Adipocyte (in vitro differentiated cells): ENCODE results near the gene SENP6.
A peak's percentile ranks its signal among the peaks of the same experiment; 100 is the strongest.
"Not testable (repeated sequence)": the region's sequence is repeated elsewhere in the genome, so short reads cannot be mapped to it uniquely, and the experiment has no call there.

Source experiments
- DNase-seq: peaks from one replicate; pipeline ENCODE4 v3.0.0-alpha.2; 2015; ENCODE audit warnings: low read depth
- H3K27me3 ChIP-seq: replicated peaks from 2 replicates; pipeline ENCODE4 v1.7.0; 2013; ENCODE audit warnings: mild to moderate bottlenecking, low read length, moderate library complexity; ENCODE audit not compliant: control insufficient read depth, insufficient read depth
- H3K36me3 ChIP-seq: 2 replicates; pipeline ENCODE4 v1.7.0; 2013; ENCODE audit warnings: low read length, mild to moderate bottlenecking, moderate library complexity; ENCODE audit not compliant: control insufficient read depth, insufficient read depth, severe bottlenecking
- H3K4me1 ChIP-seq: 2 replicates; pipeline ENCODE4 v1.7.0; 2013; ENCODE audit warnings: mild to moderate bottlenecking, low read length, moderate library complexity; ENCODE audit not compliant: control insufficient read depth, insufficient read depth
- H3K4me3 ChIP-seq: 2 replicates; pipeline ENCODE4 v1.7.0; 2013; ENCODE audit warnings: mild to moderate bottlenecking, low read length, moderate library complexity
- H3K9ac ChIP-seq: 2 replicates; pipeline ENCODE4 v1.7.0; 2013; ENCODE audit warnings: mild to moderate bottlenecking, low read length, moderate library complexity
- H3K9me3 ChIP-seq: 2 replicates; pipeline ENCODE4 v1.7.0; 2013; ENCODE audit warnings: mild to moderate bottlenecking, low read length, moderate library complexity; ENCODE audit not compliant: control insufficient read depth

The SENP6 gene

GRCh38 chr6:75601304-75602245 lies at the start of gene SENP6:
TSS of gene SENP6 (plus strand) at chr6:75601880. CDS start at chr6:75602525, 645 bp downstream.
- Histone ChIP-seq H3K9ac (peak within 1 kb of the TSS; percentile 96), H3K4me1 (peaks cover 13% of the 10 kb centered on the region), H3K27me3 (no peaks in the 10 kb centered on the region), H3K9me3 (no peaks in the 10 kb centered on the region), H3K36me3 (no peaks in the 10 kb centered on the region), H3K4me3 (peak within 1 kb of the TSS; percentile 98)
- DNase-seq = peak; percentile 90

- Histone ChIP-seq H3K4me3 (no peak overlapping the region), H3K27me3 (no peaks in the 10 kb centered on the region), H3K36me3 (no peaks in the 10 kb centered on the region), H3K9me3 (no peaks in the 10 kb centered on the region), H3K4me1 (no peaks in the 10 kb centered on the region), H3K9ac (no peak overlapping the region)
- DNase-seq = no peak
These were observed 45.4 kb upstream of the SENP6 start for GRCh38 chr6:75556240-75556639.

GRCh38 chr6:75557068-75557467 lies 44.6 kb upstream of the SENP6 start:
- H3K9ac ChIP-seq = no peak overlapping the region
- no peak for DNase-seq
- no peaks in the 10 kb centered on the region for H3K9me3 ChIP-seq
- H3K4me1 ChIP-seq = no peaks in the 10 kb centered on the region
- no peaks in the 10 kb centered on the region for H3K27me3 ChIP-seq
- no peak overlapping the region for H3K4me3 ChIP-seq
- no peaks in the 10 kb centered on the region for H3K36me3 ChIP-seq

- peak; percentile 6 for DNase-seq
- Histone ChIP-seq H3K9me3 (peaks cover 14% of the 10 kb centered on the region), H3K36me3 (no peaks in the 10 kb centered on the region), H3K27me3 (peaks cover 5% of the 10 kb centered on the region), H3K4me3 (no peak overlapping the region), H3K9ac (no peak overlapping the region), H3K4me1 (no peaks in the 10 kb centered on the region)
These were observed 38.6 kb upstream of the SENP6 start for GRCh38 chr6:75563032-75563431.

GRCh38 chr6:75566137-75566767 lies 35.4 kb upstream of the SENP6 start:
- Histone ChIP-seq H3K27me3 (peaks cover 5% of the 10 kb centered on the region), H3K4me1 (no peaks in the 10 kb centered on the region), H3K9me3 (peaks cover 14% of the 10 kb centered on the region), H3K36me3 (no peaks in the 10 kb centered on the region), H3K4me3 (no peak overlapping the region), H3K9ac (no peak overlapping the region)
- DNase-seq = no peak

GRCh38 chr6:75568100-75568499 lies 33.6 kb upstream of the SENP6 start:
- Histone ChIP-seq H3K4me1 (no peaks in the 10 kb centered on the region), H3K9me3 (peaks cover 14% of the 10 kb centered on the region), H3K4me3 (no peak overlapping the region), H3K27me3 (peaks cover 5% of the 10 kb centered on the region), H3K36me3 (no peaks in the 10 kb centered on the region), H3K9ac (no peak overlapping the region)
- no peak for DNase-seq

- Histone ChIP-seq H3K9ac (no peak overlapping the region), H3K27me3 (peaks cover 5% of the 10 kb centered on the region), H3K36me3 (no peaks in the 10 kb centered on the region), H3K4me1 (no peaks in the 10 kb centered on the region), H3K4me3 (no peak overlapping the region), H3K9me3 (peaks cover 14% of the 10 kb centered on the region)
- DNase-seq = no peak
These were observed 32.7 kb upstream of the SENP6 start for GRCh38 chr6:75568965-75569364.

GRCh38 chr6:75570671-75571070 lies 31.0 kb upstream of the SENP6 start:
- H3K36me3 ChIP-seq, H3K9ac ChIP-seq, H3K4me1 ChIP-seq, H3K4me3 ChIP-seq, H3K27me3 ChIP-seq: not testable (repeated sequence)
- peaks cover 10% of the 10 kb centered on the region for H3K9me3 ChIP-seq
- DNase-seq = peak; percentile 47

GRCh38 chr6:75572072-75572471 lies 29.6 kb upstream of the SENP6 start:
- DNase-seq = no peak

GRCh38 chr6:75579951-75580350 lies 21.7 kb upstream of the SENP6 start:
- no peak overlapping the region for H3K9ac ChIP-seq
- DNase-seq = no peak
- no peaks in the 10 kb centered on the region for H3K36me3 ChIP-seq
- H3K9me3 ChIP-seq = peaks cover 8% of the 10 kb centered on the region
- peaks cover 20% of the 10 kb centered on the region for H3K4me1 ChIP-seq
- no peak overlapping the region for H3K4me3 ChIP-seq
- H3K27me3 ChIP-seq = no peaks in the 10 kb centered on the region

More at GRCh38 chr6:75572072-75572471, 29.6 kb upstream of the SENP6 start:
- H3K9ac ChIP-seq = no peak overlapping the region
- H3K36me3 ChIP-seq = no peaks in the 10 kb centered on the region
- H3K4me3 ChIP-seq = no peak overlapping the region
- H3K4me1 ChIP-seq = no peaks in the 10 kb centered on the region
- H3K27me3 ChIP-seq = no peaks in the 10 kb centered on the region
- no peaks in the 10 kb centered on the region for H3K9me3 ChIP-seq

GRCh38 chr6:75581231-75581630 lies 20.4 kb upstream of the SENP6 start:
- H3K36me3 ChIP-seq = no peaks in the 10 kb centered on the region
- no peak overlapping the region for H3K9ac ChIP-seq
- H3K4me3 ChIP-seq = no peak overlapping the region
- no peak for DNase-seq
- peaks cover 8% of the 10 kb centered on the region for H3K9me3 ChIP-seq
- H3K4me1 ChIP-seq = peaks cover 20% of the 10 kb centered on the region
- H3K27me3 ChIP-seq = no peaks in the 10 kb centered on the region
